GM18505 (cell line): ENCODE results near the gene DDAH1.
"Not testable (repeated sequence)": the region's sequence is repeated elsewhere in the genome, so short reads cannot be mapped to it uniquely, and the experiment has no call there.

Experiments used
- ATAC-seq: cut with Tn5 transposase; IDR thresholded peaks from one replicate; pipeline ENCODE4 v1.9.1; 2021; ENCODE audit not compliant: unreplicated experiment
- POLR2A ChIP-seq: IDR thresholded peaks from 4 replicates; pipeline ENCODE4 v1.6.1; 2011; ENCODE audit warnings: borderline replicate concordance; ENCODE audit not compliant: insufficient read depth, insufficient read length; ENCODE audit errors: extremely low read depth

DDAH1 gene

DNA sequence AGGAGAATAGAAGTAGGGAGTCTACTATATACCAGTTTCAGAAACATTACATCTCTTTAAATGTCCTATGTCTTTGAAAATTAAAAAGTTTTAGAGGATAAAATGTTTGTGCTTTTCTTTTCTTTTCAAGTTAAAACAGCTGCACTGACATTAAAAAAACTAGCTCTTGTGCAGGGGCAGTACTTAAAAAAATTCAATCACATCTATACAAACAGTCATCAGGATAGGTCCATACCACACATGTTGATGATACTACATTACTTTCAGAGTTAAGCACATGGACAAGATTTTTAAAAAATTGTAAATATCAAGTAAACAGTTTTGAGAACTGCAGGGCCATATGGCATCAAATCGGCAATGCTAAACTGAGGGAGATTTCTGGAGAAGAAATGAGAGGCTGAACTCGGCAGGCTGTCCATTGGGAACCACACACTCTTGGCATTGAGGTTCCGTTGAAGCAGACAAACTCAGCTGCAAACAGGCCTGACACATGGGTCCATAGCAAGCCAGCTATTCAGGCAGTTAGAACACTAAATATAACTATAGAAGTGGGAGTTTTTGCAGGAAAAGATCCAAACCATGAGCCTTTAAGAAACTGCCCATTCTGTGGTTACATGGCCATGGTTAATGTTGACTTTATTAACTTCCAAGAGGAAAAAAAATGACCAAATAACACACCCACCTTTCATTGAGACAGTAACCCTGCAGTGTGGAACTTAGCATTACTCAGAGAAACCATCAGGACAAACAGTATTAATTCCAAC lies 104.0 kb downstream of the DDAH1 start:
- ATAC-seq: no peak

DNA sequence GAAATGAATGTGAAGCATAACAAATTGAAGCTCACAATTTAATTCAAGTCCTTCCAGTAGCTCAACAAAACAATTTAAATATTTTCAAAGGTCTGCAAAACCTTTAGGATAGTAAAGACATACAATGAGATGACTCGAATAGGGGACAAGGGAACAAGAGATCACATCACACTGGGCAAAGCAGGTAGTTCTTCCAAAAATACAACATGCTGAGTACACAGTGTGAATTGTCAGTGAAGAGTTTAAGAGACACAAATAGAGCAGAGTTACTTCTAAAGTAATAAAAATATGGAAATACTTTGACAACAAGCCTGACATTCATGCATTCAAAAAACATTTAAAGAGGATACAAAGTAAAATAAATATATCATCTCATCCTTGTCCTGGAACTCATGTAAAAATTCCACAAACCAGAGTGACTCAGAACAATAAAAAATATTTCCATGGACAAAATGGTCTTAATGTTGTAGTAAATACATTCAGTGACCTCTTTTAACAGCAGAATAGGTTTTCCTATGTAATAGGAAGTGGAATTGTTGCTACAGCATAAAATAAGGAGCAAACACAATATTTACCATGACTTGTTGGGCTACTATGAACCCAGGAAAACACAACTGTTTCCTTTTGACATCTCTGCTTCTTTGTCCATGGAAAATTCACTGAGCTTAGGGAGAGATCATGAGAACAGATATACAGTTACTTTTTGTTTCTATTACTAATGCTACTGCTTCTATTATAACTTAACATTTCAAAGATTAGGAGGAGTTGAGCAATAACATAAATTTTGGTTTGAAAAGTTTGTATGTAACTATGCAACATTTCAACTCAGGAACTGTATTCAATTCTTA lies 104.9 kb downstream of the DDAH1 start:
- ATAC-seq: no peak
- TF ChIP-seq POLR2A: no peak

More for the DNA sequence above, 104.0 kb downstream of the DDAH1 start:
- no peak for TF ChIP-seq POLR2A

DNA sequence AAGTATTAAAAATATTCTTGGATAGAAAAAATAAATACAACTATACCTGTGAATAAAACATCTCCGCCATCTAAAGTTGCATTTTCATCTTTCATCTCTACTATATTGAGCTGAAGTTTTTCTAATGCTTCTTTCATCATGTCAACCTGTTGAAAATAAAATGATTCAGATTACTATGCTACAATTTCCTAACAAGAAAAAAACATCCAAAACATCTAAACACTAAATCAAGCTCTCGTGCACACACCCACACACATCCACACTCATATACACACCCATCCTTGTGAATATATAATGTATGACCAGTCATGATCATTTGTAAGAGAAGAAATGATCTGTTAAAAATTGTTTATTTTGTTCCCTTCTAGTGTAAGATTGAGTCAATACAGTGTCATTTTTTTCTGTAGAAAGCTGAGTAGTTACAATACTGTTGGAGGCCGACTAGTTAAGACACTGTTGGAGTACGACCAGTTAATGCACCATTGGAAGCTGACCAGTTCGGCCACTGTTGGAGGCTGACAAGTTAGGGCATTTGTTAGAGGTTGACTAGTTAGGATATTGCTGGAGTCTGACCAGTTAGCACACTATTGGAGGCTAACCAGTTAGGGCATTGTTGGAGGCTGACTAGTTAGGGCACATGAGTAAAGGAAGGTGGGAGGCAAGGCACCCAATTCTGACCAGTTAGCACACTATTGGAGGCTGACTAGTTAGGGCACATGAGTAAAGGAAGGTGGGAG lies 106.1 kb downstream of the DDAH1 start:
- no peak for ATAC-seq
- no peak for TF ChIP-seq POLR2A

DNA sequence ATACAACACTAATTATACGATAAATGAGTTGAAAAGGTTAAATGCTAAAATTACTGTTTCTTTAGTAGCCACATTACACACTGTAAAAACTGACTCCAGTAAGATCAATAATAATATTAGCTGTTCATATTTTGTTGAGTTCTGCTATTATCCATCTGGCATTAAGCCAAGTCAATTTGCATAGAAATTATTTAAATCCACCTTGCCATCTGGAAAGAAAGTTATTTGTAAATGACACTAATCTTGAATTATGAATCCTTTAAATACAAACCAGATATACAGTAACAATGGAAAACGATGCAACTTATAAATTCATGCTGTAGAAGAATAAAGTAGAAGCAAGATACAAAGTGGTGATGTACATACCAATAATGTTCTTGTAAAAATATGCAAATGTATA lies 107.1 kb downstream of the DDAH1 start:
- no peak for TF ChIP-seq POLR2A
- ATAC-seq: no peak

DNA sequence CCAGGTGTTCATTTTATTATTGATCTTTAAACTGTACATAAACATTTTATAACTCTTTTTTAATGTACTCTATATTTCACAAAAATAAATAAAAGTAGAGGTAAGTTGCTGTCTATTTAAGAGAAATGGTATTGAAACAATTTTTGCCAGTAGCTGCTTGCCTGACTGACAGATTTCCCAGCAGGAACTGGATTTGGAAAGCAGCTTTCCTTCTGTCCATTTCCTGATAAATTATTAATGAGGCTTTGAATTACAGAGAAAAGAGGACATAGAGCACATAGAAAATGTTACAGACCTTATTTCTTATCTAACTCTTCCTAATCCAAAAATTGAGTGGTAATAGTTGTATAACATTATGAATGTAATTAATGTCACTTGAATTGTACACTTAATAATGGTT lies 108.8 kb downstream of the DDAH1 start:
- ATAC-seq: no peak

DNA sequence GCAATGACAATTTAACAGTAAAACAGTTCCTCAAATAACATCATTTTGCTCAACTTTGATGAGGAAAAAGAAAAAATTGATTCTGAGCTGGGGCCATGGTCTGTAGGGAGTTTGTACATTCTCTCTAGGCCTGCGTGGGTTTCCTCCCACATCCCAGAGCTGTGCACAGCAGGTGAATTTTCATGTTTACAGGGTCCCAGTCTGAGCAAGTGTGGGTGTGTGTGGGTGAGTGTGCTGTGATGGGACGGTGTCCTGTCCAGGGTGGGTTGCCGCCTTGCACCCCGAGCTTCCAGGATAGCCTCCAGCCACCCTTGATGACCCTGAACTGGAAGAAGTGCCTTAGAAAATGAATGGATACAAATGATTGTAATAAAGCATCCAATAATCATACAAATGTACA lies 112.9 kb downstream of the DDAH1 start:
- TF ChIP-seq POLR2A: no peak
- no peak for ATAC-seq

More for the DNA sequence above, 108.8 kb downstream of the DDAH1 start:
- no peak for TF ChIP-seq POLR2A

DNA sequence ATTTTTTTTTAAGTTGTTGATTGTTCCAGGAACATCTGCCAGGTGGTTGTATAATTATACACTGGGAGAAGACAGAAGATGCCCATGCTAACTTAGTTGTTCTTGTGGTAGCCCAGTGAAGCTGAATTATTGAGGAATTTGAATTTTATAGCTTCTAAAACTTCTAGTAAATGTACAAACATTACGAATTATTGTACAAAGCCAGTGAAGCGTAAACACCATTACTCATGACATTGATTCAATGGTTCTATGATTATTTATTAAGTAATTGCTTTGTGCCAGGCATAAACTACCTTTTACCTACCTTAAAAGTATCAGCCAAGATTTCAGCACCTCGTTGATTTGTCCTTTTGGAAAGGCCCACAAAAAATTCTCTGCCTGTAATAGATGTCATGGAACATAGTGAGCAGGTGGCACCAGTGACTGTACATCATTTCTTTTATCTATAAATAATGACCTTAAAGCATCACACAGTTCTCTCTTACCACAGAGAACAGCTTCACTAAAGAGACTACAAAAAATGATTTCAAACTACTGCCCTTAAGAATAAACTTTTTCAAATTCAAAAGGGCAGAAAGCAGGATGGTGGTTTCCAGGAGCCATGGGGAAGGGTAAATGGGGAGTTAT lies 113.6 kb downstream of the DDAH1 start:
- no peak for TF ChIP-seq POLR2A

DNA sequence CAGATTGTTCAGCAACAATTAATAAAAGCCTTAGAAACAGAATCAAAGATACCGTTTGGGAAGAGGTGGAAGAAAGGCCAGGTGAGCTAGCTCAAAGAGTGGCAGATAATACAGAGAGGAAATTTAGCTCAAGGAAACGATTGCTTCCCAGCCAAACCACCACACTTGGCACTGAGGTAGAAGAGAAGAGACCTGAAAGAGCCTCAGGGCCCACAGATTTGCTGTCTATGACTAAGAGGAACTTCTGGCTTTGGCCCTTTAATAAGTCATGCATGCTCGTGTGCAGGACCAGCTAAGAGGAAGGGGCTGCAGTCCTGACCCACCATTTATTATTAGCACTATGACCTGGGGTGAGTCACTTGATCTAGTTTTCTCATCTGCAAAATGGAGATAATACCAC lies 115.7 kb downstream of the DDAH1 start:
- ATAC-seq: no peak
- TF ChIP-seq POLR2A: no peak

More for the DNA sequence above, 113.6 kb downstream of the DDAH1 start:
- no peak for ATAC-seq

DNA sequence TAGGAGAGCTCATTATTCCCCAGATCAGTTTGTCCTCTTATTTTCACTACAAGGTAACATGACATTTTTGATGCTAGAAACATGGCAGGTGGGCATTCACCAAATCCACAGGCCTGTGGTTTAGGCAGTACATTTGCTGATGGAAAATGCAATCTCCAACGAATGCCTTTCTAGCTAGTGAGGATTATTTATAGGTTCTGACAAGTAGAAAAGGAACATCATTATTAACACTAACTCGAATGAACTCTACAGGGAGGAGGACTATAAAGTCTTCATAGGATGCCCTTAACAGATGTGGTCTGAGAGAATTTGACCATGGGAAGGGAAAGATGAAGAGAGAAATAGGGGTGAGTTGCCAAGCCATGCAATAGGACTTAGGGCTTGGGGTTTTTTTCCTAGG lies 117.1 kb downstream of the DDAH1 start:
- ATAC-seq: no peak
- TF ChIP-seq POLR2A: no peak

DNA sequence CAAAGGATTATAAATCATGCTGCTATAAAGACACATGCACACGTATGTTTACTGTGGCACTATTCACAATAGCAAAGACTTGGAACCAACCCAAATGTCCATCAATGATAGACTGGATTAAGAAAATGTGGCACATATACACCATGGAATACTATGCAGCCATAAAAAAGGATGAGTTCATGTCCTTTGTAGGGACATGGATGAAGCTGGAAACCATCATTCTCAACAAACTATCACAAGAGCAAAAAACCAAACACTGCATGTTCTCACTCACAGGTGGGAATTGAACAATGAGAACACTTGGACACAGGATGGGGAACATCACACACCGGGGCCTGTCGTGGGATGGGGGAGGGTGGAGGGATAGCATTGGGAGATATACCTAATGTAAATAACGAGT lies 117.7 kb downstream of the DDAH1 start:
- not testable (repeated sequence) for ATAC-seq

DNA sequence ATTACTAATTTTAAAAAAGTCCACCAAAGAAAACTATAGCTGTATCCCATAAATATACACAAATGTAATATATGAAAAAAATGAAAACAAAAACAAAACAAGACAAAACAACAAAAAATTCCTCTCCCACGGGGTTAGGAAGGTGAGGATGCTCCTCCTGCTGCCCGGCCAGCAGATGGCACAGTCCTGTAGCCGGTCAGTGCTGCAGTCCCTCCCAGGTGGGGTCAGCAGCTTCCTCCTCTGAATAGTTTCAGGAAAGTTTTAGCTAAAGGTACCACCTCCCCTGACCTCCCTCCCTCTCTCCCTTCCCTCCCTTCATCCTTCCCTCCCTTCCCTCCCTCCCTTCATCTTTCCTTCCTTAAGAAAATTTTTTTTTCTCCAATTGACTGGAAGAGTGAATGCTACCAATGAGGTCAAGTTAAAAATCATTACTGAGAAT lies 120.7 kb downstream of the DDAH1 start:
- no peak for ATAC-seq
- TF ChIP-seq POLR2A: no peak

DNA sequence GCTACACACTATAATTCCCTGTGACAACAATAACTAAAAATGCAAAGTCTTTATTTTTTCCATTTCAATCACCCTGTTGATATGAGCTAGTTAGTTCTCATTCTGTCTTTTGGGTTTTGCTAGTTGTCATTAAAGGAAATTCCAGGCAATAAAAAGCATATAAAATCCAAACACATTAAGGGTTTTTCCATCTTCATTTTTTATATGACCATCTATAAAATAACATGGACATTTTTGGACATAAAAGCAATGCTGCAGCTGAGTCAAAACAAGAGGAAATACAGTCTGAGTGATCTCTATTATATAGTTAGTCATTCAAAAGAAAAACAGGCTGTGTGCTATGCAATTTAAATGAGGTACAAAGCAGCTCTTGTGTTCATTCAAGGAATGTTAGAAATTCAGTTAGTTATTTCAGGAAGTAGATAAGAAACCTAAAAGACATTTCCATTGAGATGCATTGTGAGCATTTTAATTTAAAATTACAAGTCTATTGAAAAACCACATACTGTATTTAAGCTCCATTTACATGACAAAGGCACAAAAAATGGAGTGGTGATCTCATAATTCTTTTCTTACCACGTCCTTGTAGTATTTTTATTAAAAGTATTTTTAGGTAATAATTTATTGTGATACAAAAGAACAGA lies 121.2 kb downstream of the DDAH1 start:
- no peak for ATAC-seq
- TF ChIP-seq POLR2A: no peak
